ENCODE results near the gene BARHL2.

The BARHL2 gene

GRCh38 chr1:90704817-90705216, 12.3 kb downstream of the BARHL2 start:
- no peak for TF ChIP-seq CTCF (IDR thresholded peaks at IDR 0.05; ENCODE audit: insufficient read depth, low read depth, low read length, missing control alignments)
- H3K4me3 ChIP-seq (ENCODE audit: low read length) = no peak overlapping the region
- DNase-seq (ENCODE audit: low read depth) = no peak

GRCh38 chr1:90694846-90695245, 22.3 kb downstream of the BARHL2 start:
- no peak for DNase-seq (ENCODE audit: low read depth)
- no peak overlapping the region for H3K4me3 ChIP-seq (ENCODE audit: low read length)
- TF ChIP-seq CTCF (IDR thresholded peaks at IDR 0.05; ENCODE audit: insufficient read depth, low read depth, low read length, missing control alignments) = no peak

- DNase-seq (ENCODE audit: low read depth) = no peak
- TF ChIP-seq CTCF (IDR thresholded peaks at IDR 0.05; ENCODE audit: insufficient read depth, low read depth, low read length, missing control alignments) = no peak
- H3K4me3 ChIP-seq (ENCODE audit: low read length) = no peak overlapping the region
Measured at GRCh38 chr1:90687747-90688146, 29.4 kb downstream of the BARHL2 start.

- no peak for TF ChIP-seq CTCF (IDR thresholded peaks at IDR 0.05; ENCODE audit: insufficient read depth, low read depth, low read length, missing control alignments)
- DNase-seq (ENCODE audit: low read depth) = no peak
- H3K4me3 ChIP-seq (ENCODE audit: low read length) = no peak overlapping the region
Measured at GRCh38 chr1:90675161-90675847, 41.8 kb downstream of the BARHL2 start.

GRCh38 chr1:90671741-90672140, 45.4 kb downstream of the BARHL2 start:
- TF ChIP-seq CTCF (IDR thresholded peaks at IDR 0.05; ENCODE audit: insufficient read depth, low read depth, low read length, missing control alignments) = no peak
- no peak overlapping the region for H3K4me3 ChIP-seq (ENCODE audit: low read length)

GRCh38 chr1:90671251-90671650, 45.9 kb downstream of the BARHL2 start:
- no peak for TF ChIP-seq CTCF (IDR thresholded peaks at IDR 0.05; ENCODE audit: insufficient read depth, low read depth, low read length, missing control alignments)
- no peak overlapping the region for H3K4me3 ChIP-seq (ENCODE audit: low read length)
- no peak for DNase-seq (ENCODE audit: low read depth)

More at GRCh38 chr1:90671741-90672140, 45.4 kb downstream of the BARHL2 start:
- DNase-seq (ENCODE audit: low read depth) = no peak
